ENCODE measurements around the gene RECQL5.

DNA sequence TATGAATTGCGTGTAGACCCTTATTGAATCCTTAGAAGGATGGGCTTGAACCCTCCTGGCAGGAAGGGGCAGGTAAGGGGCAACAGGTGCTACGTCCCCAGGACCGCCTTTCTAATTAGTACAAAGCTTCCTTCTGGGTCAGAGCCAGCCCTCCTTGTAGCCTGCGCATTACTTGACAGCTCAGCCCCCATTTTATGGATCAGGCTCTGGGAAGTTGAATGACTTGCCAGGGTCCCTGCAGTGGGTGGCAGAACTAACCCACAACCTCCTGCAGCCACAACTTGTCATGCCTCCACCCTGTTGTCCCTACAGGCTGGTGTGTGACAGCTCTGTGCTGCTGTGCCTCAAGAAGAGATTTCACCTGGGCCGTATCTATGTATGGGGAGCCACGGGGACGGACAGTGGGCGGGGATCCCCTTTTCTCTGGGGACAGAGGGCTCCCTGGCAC, 76.6 kb downstream of the RECQL5 start:
- TF ChIP-seq, protein P1, sequence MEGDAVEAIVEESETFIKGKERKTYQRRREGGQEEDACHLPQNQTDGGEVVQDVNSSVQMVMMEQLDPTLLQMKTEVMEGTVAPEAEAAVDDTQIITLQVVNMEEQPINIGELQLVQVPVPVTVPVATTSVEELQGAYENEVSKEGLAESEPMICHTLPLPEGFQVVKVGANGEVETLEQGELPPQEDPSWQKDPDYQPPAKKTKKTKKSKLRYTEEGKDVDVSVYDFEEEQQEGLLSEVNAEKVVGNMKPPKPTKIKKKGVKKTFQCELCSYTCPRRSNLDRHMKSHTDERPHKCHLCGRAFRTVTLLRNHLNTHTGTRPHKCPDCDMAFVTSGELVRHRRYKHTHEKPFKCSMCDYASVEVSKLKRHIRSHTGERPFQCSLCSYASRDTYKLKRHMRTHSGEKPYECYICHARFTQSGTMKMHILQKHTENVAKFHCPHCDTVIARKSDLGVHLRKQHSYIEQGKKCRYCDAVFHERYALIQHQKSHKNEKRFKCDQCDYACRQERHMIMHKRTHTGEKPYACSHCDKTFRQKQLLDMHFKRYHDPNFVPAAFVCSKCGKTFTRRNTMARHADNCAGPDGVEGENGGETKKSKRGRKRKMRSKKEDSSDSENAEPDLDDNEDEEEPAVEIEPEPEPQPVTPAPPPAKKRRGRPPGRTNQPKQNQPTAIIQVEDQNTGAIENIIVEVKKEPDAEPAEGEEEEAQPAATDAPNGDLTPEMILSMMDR (IDR thresholded peaks at IDR 0.05) = no peak
- TF ChIP-seq POLR2A (IDR thresholded peaks at IDR 0.05) = no peak
